SK-N-SH (cell line): ENCODE results near the gene RNF138. TPM values are rescaled to one million over a fixed set of nuclear protein-coding genes. Genes with fewer than 3 reads are reported as not detected.

ENCODE experiments used
- CTCF ChIA-PET: fragments of 300-600, 350-600 bp; formaldehyde crosslinking; extraction: SDS; loops from one replicate; lab custom pipeline; 2021; lab: Yijun Ruan, JAX
- POLR2A ChIA-PET: fragments of 350-600 bp; sonication (Branson Sonifier 250); formaldehyde crosslinking; extraction: SDS; loops from one replicate; lab custom pipeline; 2020; ENCODE audit warnings: antibody characterized with exemption, inconsistent platforms; lab: Yijun Ruan, JAX
- DNase-seq: peaks from one replicate; pipeline ENCODE4 v3.0.0; 2012
- H2AFZ ChIP-seq: fragments of 200-600 bp; sonication (generic); 2 replicates; pipeline ENCODE4 v1.8.1; 2016; ENCODE audit warnings: antibody characterized with exemption, mild to moderate bottlenecking, low read depth
- H3F3A ChIP-seq: fragments of 200-600 bp; sonication (generic); replicated peaks from 2 replicates; pipeline ENCODE3; 2016; ENCODE audit warnings: antibody characterized with exemption, mild to moderate bottlenecking; ENCODE audit not compliant: insufficient read depth
- H3K27ac ChIP-seq, 2 experiments: fragments of 200-500 bp in 1 of 2; fragments of 200-600 bp in 1 of 2; sonication (Bioruptor generic) in 1 of 2; sonication (generic), shearing (Covaris generic) in 1 of 2; 2 replicates each; pipeline versions ENCODE4 v1.5.1 to v1.6.1; 2014 to 2016; ENCODE audit warnings: low read depth in 2 of 2, inconsistent platforms in 1 of 2, low read length in 1 of 2, mild to moderate bottlenecking in 1 of 2, mixed read lengths in 1 of 2
- H3K27me3 ChIP-seq: fragments of 200-600 bp; sonication (generic), shearing (Covaris generic); 2 replicates; pipeline ENCODE4 v1.6.1; 2016; ENCODE audit warnings: mixed run types; ENCODE audit not compliant: insufficient read depth
- H3K36me3 ChIP-seq, 2 experiments: fragments of 200-500 bp in 1 of 2; fragments of 200-600 bp in 1 of 2; sonication (Bioruptor generic) in 1 of 2; sonication (generic) in 1 of 2; replicated peaks in 1 of 2; 2 replicates each; pipeline versions ENCODE3 to v1.5.1; 2014 to 2016; ENCODE audit warnings: low read length in 1 of 2, mild to moderate bottlenecking in 1 of 2; ENCODE audit not compliant: insufficient read depth in 2 of 2, control insufficient read depth in 1 of 2
- H3K4me1 ChIP-seq, 2 experiments: fragments of 200-500 bp in 1 of 2; fragments of 200-600 bp in 1 of 2; sonication (Bioruptor generic) in 1 of 2; sonication (generic), shearing (Covaris generic) in 1 of 2; 2 replicates each; pipeline versions ENCODE4 v1.5.1 to v1.6.1; 2014 to 2016; ENCODE audit warnings: low read depth in 1 of 2, low read length in 1 of 2, mixed run types in 1 of 2; ENCODE audit not compliant: insufficient read depth in 2 of 2, control insufficient read depth in 1 of 2
- H3K4me2 ChIP-seq: fragments of 200-600 bp; sonication (generic), shearing (Covaris generic); 2 replicates; pipeline ENCODE4 v1.6.1; 2017; ENCODE audit warnings: mixed run types
- H3K4me3 ChIP-seq, 2 experiments: fragments of 200-500 bp in 1 of 2; fragments of 200-600 bp in 1 of 2; sonication (Bioruptor generic) in 1 of 2; sonication (generic), shearing (Covaris generic) in 1 of 2; 2 replicates each; pipeline versions ENCODE4 v1.5.1 to v1.8.1; 2014 to 2016; ENCODE audit warnings: low read depth in 2 of 2, inconsistent platforms in 1 of 2, low read length in 1 of 2, mild to moderate bottlenecking in 1 of 2, mixed read lengths in 1 of 2, moderate library complexity in 1 of 2
- H3K79me2 ChIP-seq: fragments of 200-600 bp; sonication (generic); 2 replicates; pipeline ENCODE4 v1.8.1; 2017; ENCODE audit warnings: mild to moderate bottlenecking; ENCODE audit not compliant: insufficient read depth
- H3K9ac ChIP-seq: fragments of 200-600 bp; sonication (generic); 2 replicates; pipeline ENCODE4 v1.6.1; 2017; ENCODE audit warnings: mixed run types
- H3K9me2 ChIP-seq: fragments of 200-600 bp; sonication (generic); 2 replicates; pipeline ENCODE4 v1.6.1; 2017; ENCODE audit warnings: mixed run types
- H3K9me3 ChIP-seq: fragments of 200-600 bp; sonication (generic); 2 replicates; pipeline ENCODE4 v1.6.1; 2017; ENCODE audit warnings: mixed run types, mild to moderate bottlenecking, moderate library complexity
- H4K20me1 ChIP-seq: fragments of 200-600 bp; sonication (generic); 2 replicates; pipeline ENCODE4 v1.6.1; 2017; ENCODE audit warnings: mild to moderate bottlenecking, mixed run types; ENCODE audit not compliant: insufficient read depth
- CTCF ChIP-seq: fragments of 200-600 bp; sonication (generic); IDR thresholded peaks from 2 replicates; pipeline ENCODE4 v1.6.1; 2017; ENCODE audit warnings: antibody characterized with exemption, mild to moderate bottlenecking, moderate library complexity
- ELF1 ChIP-seq: IDR thresholded peaks from 2 replicates; pipeline ENCODE4 v1.4.0; 2012
- EP300 ChIP-seq, 2 experiments: IDR thresholded peaks; 2 replicates each; pipeline versions ENCODE4 v1.4.0 to v1.6.1; 2012; ENCODE audit warnings: borderline replicate concordance in 1 of 2, low read depth in 1 of 2, low read length in 1 of 2
- EZH2phosphoT487 ChIP-seq: fragments of 200-600 bp; sonication (generic); IDR thresholded peaks from 2 replicates; pipeline ENCODE4 v1.6.1; 2017; ENCODE audit warnings: low read depth, mixed run types, mild to moderate bottlenecking, antibody characterized with exemption, moderate library complexity, borderline replicate concordance
- FOXJ3 ChIP-seq: sonication (generic); formaldehyde crosslinking; IDR thresholded peaks from 2 replicates; pipeline ENCODE4 v1.5.1; 2020; ENCODE audit warnings: mild to moderate bottlenecking, missing genetic modification reagents
- GABPA ChIP-seq: IDR thresholded peaks from 2 replicates; pipeline ENCODE4 v1.4.0; 2012; ENCODE audit warnings: low read depth, mild to moderate bottlenecking
- GATA2 ChIP-seq: sonication (generic); formaldehyde crosslinking; IDR thresholded peaks from 2 replicates; pipeline ENCODE4 v1.5.0; 2020; ENCODE audit warnings: mild to moderate bottlenecking, missing genetic modification reagents
- NFIC ChIP-seq: IDR thresholded peaks from 2 replicates; pipeline ENCODE4 v1.4.0; 2012; ENCODE audit warnings: borderline replicate concordance
- RAD21 ChIP-seq: IDR thresholded peaks from 2 replicates; pipeline ENCODE4 v1.6.1; 2012; ENCODE audit warnings: mild to moderate bottlenecking, low read length
- RCOR1 ChIP-seq: fragments of 150-350 bp; IDR thresholded peaks from 2 replicates; pipeline ENCODE4 v1.6.1; 2017; ENCODE audit warnings: antibody characterized with exemption, low read length
- RFX5 ChIP-seq: IDR thresholded peaks from 2 replicates; pipeline ENCODE4 v1.6.1; 2012; ENCODE audit warnings: mild to moderate bottlenecking, improper control_type of control experiment, low read length
- SMC3 ChIP-seq: IDR thresholded peaks from 2 replicates; pipeline ENCODE4 v1.6.1; 2012; ENCODE audit warnings: low read depth, low read length, improper control_type of control experiment
- TAF1 ChIP-seq: IDR thresholded peaks from 2 replicates; pipeline ENCODE4 v1.6.1; 2012; ENCODE audit warnings: low read depth, mild to moderate bottlenecking, low read length, moderate library complexity, borderline replicate concordance
- USF2 ChIP-seq: fragments of 150-350 bp; IDR thresholded peaks from 2 replicates; pipeline ENCODE4 v1.6.1; 2017; ENCODE audit warnings: antibody characterized with exemption, low read length, low read depth, borderline replicate concordance
- ZBTB33 ChIP-seq: IDR thresholded peaks from 2 replicates; pipeline ENCODE4 v1.4.0; 2012; ENCODE audit warnings: low read depth, borderline replicate concordance
- WGBS: methylation state at CpG from one replicate; pipeline ENCODE4 v1.1.6; 2017; ENCODE audit warnings: low lambda C conversion rate; 5-methylcytosine and 5-hydroxymethylcytosine counted together
- polyA plus RNA-seq, 3 experiments: library from polyadenylated mRNA; depleted of rRNA; stranded (reverse); fragments of >200 nt; gene quantifications; 2 replicates each; pipeline ENCODE4 v1.2.3, GENCODE V29; 2012
- TF ChIP-seq, protein P1 (sequence below): IDR thresholded peaks from 2 replicates; pipeline ENCODE4 v1.6.1; 2012; ENCODE audit warnings: mild to moderate bottlenecking, low read depth, low read length, moderate library complexity
- TF ChIP-seq, protein P2 (sequence below): IDR thresholded peaks from 2 replicates; pipeline ENCODE4 v1.4.0; 2012; ENCODE audit warnings: low read depth, borderline replicate concordance
- TF ChIP-seq, protein P3 (sequence below): fragments of 150-350 bp; IDR thresholded peaks from 2 replicates; pipeline ENCODE4 v1.6.1; 2016; ENCODE audit warnings: mild to moderate bottlenecking, low read depth, low read length
- TF ChIP-seq, protein P4 (sequence below): IDR thresholded peaks from 2 replicates; pipeline ENCODE4; 2012
- TF ChIP-seq, protein P5 (sequence below): IDR thresholded peaks from 2 replicates; pipeline ENCODE4 v1.4.0; 2012; ENCODE audit warnings: low read depth

Gene RNF138
- polyA plus RNA-seq, 1 of the 3 experiments (the other 2 are of a cell fraction), result 22.3 TPM

- ChIA-PET CTCF (interaction anchor here (0.6 kb wide), 1 partner anchor 11 kb away, joined by 3 read pairs; no protein-coding TSS in a partner anchor), POLR2A (interaction anchor here (0.7 to 0.9 kb wide), 2 partner anchors 16 to 20 kb away, joined by 3 read pairs; partner anchors contain the start of gene RNF138)
- TF ChIP-seq, protein P1, sequence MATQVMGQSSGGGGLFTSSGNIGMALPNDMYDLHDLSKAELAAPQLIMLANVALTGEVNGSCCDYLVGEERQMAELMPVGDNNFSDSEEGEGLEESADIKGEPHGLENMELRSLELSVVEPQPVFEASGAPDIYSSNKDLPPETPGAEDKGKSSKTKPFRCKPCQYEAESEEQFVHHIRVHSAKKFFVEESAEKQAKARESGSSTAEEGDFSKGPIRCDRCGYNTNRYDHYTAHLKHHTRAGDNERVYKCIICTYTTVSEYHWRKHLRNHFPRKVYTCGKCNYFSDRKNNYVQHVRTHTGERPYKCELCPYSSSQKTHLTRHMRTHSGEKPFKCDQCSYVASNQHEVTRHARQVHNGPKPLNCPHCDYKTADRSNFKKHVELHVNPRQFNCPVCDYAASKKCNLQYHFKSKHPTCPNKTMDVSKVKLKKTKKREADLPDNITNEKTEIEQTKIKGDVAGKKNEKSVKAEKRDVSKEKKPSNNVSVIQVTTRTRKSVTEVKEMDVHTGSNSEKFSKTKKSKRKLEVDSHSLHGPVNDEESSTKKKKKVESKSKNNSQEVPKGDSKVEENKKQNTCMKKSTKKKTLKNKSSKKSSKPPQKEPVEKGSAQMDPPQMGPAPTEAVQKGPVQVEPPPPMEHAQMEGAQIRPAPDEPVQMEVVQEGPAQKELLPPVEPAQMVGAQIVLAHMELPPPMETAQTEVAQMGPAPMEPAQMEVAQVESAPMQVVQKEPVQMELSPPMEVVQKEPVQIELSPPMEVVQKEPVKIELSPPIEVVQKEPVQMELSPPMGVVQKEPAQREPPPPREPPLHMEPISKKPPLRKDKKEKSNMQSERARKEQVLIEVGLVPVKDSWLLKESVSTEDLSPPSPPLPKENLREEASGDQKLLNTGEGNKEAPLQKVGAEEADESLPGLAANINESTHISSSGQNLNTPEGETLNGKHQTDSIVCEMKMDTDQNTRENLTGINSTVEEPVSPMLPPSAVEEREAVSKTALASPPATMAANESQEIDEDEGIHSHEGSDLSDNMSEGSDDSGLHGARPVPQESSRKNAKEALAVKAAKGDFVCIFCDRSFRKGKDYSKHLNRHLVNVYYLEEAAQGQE, result no peak
- TF ChIP-seq SMC3, result no peak
- TF ChIP-seq RAD21, result no peak
- no peak for TF ChIP-seq GATA2 (CRISPR knock-in tag)
- TF ChIP-seq, protein P2, sequence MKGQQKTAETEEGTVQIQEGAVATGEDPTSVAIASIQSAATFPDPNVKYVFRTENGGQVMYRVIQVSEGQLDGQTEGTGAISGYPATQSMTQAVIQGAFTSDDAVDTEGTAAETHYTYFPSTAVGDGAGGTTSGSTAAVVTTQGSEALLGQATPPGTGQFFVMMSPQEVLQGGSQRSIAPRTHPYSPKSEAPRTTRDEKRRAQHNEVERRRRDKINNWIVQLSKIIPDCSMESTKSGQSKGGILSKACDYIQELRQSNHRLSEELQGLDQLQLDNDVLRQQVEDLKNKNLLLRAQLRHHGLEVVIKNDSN, result no peak
- TF ChIP-seq, protein P3, sequence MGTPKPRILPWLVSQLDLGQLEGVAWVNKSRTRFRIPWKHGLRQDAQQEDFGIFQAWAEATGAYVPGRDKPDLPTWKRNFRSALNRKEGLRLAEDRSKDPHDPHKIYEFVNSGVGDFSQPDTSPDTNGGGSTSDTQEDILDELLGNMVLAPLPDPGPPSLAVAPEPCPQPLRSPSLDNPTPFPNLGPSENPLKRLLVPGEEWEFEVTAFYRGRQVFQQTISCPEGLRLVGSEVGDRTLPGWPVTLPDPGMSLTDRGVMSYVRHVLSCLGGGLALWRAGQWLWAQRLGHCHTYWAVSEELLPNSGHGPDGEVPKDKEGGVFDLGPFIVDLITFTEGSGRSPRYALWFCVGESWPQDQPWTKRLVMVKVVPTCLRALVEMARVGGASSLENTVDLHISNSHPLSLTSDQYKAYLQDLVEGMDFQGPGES, result no peak
- no peak for TF ChIP-seq EZH2phosphoT487
- no peak for TF ChIP-seq GABPA
- TF ChIP-seq, protein P4, sequence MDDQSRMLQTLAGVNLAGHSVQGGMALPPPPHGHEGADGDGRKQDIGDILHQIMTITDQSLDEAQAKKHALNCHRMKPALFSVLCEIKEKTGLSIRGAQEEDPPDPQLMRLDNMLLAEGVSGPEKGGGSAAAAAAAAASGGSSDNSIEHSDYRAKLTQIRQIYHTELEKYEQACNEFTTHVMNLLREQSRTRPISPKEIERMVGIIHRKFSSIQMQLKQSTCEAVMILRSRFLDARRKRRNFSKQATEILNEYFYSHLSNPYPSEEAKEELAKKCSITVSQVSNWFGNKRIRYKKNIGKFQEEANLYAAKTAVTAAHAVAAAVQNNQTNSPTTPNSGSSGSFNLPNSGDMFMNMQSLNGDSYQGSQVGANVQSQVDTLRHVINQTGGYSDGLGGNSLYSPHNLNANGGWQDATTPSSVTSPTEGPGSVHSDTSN, result no peak
- TF ChIP-seq USF2, result no peak
- TF ChIP-seq ZBTB33, result no peak
- TF ChIP-seq ELF1, result no peak
- no peak for TF ChIP-seq FOXJ3 (CRISPR knock-in tag)
- no peak for TF ChIP-seq RFX5
- TF ChIP-seq NFIC, result no peak
- no peak for TF ChIP-seq EP300 (IDR thresholded peaks at IDR 0.05; ENCODE audit: borderline replicate concordance in 1 of 2, low read depth in 1 of 2, low read length in 1 of 2)
- TF ChIP-seq CTCF, result no peak
- no peak for TF ChIP-seq TAF1
- TF ChIP-seq, protein P5, sequence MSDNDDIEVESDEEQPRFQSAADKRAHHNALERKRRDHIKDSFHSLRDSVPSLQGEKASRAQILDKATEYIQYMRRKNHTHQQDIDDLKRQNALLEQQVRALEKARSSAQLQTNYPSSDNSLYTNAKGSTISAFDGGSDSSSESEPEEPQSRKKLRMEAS, result no peak
- no peak for TF ChIP-seq RCOR1
- no peak overlapping the region for H3K27ac ChIP-seq
- no peak overlapping the region for H3K4me2 ChIP-seq
- no peaks in the 10 kb centered on the region for H3K4me1 ChIP-seq
- no peaks in the 10 kb centered on the region for H3K9me3 ChIP-seq
- WGBS, result 96% methylated on average over 3 of the region's 3 CpGs
- no peak overlapping the region for H3K4me3 ChIP-seq
- peaks cover 22% of the 10 kb centered on the region for H4K20me1 ChIP-seq
- H3K9ac ChIP-seq, result no peak overlapping the region
- peaks cover 6 to 16% of the 10 kb centered on the region in 2 experiments for H3K36me3 ChIP-seq
- no peak overlapping the region for H2AFZ ChIP-seq
- no peaks in the 10 kb centered on the region for H3K27me3 ChIP-seq
- DNase-seq, result no peak
- H3K9me2 ChIP-seq, result no peaks in the 10 kb centered on the region
- no peaks in the 10 kb centered on the region for H3F3A ChIP-seq
- peaks cover 84% of the 10 kb centered on the region for H3K79me2 ChIP-seq
These were observed 20.0 kb downstream of the RNF138 start for GRCh38 chr18:32111706-32112105.
